ENCODE results near the gene ADK. TPM values are rescaled to one million over a fixed set of nuclear protein-coding genes. Genes with fewer than 3 reads are reported as not detected.

The ADK gene
- total and polyA plus RNA-seq, 2 of the 4 experiments (the other 2 are of a cell fraction), result 30.6 to 40.9 TPM

DNA sequence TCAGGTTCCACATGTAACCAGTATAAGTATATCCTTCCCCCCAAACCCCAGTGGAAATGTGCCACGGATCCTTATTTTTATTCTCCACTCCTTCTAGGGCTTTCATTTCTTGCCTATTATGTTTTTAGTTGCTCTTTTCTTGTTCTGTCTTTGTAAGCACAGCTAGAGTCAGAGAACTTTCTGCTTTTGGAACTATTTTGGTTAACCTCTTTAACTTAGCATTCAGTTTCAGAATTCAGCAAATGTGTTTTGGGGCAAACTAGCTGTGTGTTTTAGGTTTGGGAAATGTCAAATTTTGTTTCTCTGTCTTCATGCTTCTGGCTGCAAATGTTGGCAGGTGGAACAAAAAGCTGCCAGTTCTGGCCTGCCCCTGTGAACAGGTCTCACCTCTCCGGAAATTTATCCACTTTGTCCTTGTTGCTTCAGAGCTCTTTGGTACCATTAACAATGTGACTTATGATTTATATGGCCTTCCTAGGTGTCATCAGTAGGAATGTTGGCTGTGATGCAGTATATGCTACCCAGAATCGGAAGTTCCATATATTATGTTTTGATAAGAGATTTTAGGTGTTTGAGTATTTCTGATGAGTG is 156.1 kb downstream of the ADK start:
- Histone ChIP-seq H3K27ac (ENCODE audit: insufficient read depth, low read length) (no peak overlapping the region), H4K5ac (ENCODE audit: low read depth, low read length) (no peak overlapping the region), H3K23ac (ENCODE audit: low read depth, low read length) (no peak overlapping the region), H3K9me1 (ENCODE audit: insufficient read depth, low read length) (peaks cover 3% of the 10 kb centered on the region; the same call in 1 of the 2 replicates), H3K9ac (ENCODE audit: low read depth, low read length) (no peak overlapping the region), H3K79me1 (ENCODE audit: low read depth in 1 of 2, low read length in 2 of 2) (peaks cover 11 to 28% of the 10 kb centered on the region in 2 experiments; a peak in 3 of 4 replicates), H4K20me1 (ENCODE audit: insufficient read depth, low read length) (no peaks in the 10 kb centered on the region), H4K91ac (ENCODE audit: insufficient read depth, low read depth, low read length) (no peak overlapping the region), H3K9me3 (ENCODE audit: control insufficient read depth, insufficient read depth, low read length) (no peaks in the 10 kb centered on the region), H3K4me2 (ENCODE audit: low read depth, low read length) (no peak overlapping the region), H3K14ac (replicated peaks; ENCODE audit: low read depth, low read length) (no peak overlapping the region), H2AFZ (replicated peaks; ENCODE audit: low read length, poor library complexity) (no peak overlapping the region), H2AK5ac (ENCODE audit: low read depth, low read length) (no peak overlapping the region), H2BK15ac (ENCODE audit: low read depth, low read length) (no peak overlapping the region), H3K36me3 (ENCODE audit: control insufficient read depth, insufficient read depth, low read length) (no peaks in the 10 kb centered on the region), H3K4me3 (ENCODE audit: insufficient read depth, low read depth, low read length) (no peak overlapping the region), H2AK9ac (replicated peaks; ENCODE audit: low read depth, low read length, poor library complexity) (no peak overlapping the region), H2BK20ac (ENCODE audit: low read depth, low read length) (no peak overlapping the region), H3K18ac (ENCODE audit: low read depth, low read length) (no peak overlapping the region), H4K8ac (ENCODE audit: low read depth in 2 of 2, low read length in 2 of 2) (no peak overlapping the region; a peak in 1 of 4 replicates), H3K56ac (ENCODE audit: extremely low read depth, insufficient read depth, low read length) (no peak overlapping the region), H3K4ac (ENCODE audit: low read depth, low read length) (no peak overlapping the region), H2BK120ac (ENCODE audit: low read depth, low read length) (no peak overlapping the region), H3K27me3 (ENCODE audit: control insufficient read depth, insufficient read depth, low read length) (no peaks in the 10 kb centered on the region), H3K4me1 (ENCODE audit: control insufficient read depth, insufficient read depth, low read length) (no peaks in the 10 kb centered on the region; the same call in none of the 2 replicates), H2BK5ac (ENCODE audit: low read depth, low read length, poor library complexity, severe bottlenecking) (no peak overlapping the region)
- BruUV-seq (replicated peaks), result no TSS peak
- intact Hi-C loops (cut with micrococcal nuclease) (no loop called here), in situ Hi-C loops (cut with MboI; ENCODE audit: low sequenced_read_pairs) (no loop called here), dilution Hi-C loops (cut with HindIII; ENCODE audit: low sequenced_read_pairs, unreplicated experiment) (no loop called here)
- POLR2A ChIA-PET (ENCODE audit: unreplicated experiment), result no interaction called here
- no peak for DNase-seq
- ATAC-seq (ENCODE audit: low read depth), result no peak
- CTCF ChIA-PET, result interaction anchor here (0.6 kb wide), 1 partner anchor 31 kb away, joined by 3 read pairs; no protein-coding TSS in a partner anchor
- no peak for TF ChIP-seq MAFK (IDR thresholded peaks at IDR 0.05; ENCODE audit: low read depth, low read length)
- TF ChIP-seq NFE2L2 (IDR thresholded peaks at IDR 0.05; ENCODE audit: low read depth, low read length), result no peak
- TF ChIP-seq, protein P1, sequence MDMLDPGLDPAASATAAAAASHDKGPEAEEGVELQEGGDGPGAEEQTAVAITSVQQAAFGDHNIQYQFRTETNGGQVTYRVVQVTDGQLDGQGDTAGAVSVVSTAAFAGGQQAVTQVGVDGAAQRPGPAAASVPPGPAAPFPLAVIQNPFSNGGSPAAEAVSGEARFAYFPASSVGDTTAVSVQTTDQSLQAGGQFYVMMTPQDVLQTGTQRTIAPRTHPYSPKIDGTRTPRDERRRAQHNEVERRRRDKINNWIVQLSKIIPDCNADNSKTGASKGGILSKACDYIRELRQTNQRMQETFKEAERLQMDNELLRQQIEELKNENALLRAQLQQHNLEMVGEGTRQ (IDR thresholded peaks at IDR 0.05; ENCODE audit: low read depth, low read length), result no peak
- no peak for TF ChIP-seq RAD21 (IDR thresholded peaks at IDR 0.05; ENCODE audit: low read length)
- no peak for TF ChIP-seq BHLHE40 (IDR thresholded peaks at IDR 0.05; ENCODE audit: low read depth, low read length)
- TF ChIP-seq, protein P2, sequence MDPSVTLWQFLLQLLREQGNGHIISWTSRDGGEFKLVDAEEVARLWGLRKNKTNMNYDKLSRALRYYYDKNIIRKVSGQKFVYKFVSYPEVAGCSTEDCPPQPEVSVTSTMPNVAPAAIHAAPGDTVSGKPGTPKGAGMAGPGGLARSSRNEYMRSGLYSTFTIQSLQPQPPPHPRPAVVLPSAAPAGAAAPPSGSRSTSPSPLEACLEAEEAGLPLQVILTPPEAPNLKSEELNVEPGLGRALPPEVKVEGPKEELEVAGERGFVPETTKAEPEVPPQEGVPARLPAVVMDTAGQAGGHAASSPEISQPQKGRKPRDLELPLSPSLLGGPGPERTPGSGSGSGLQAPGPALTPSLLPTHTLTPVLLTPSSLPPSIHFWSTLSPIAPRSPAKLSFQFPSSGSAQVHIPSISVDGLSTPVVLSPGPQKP (IDR thresholded peaks at IDR 0.05; ENCODE audit: borderline replicate concordance, low read depth, low read length), result no peak
- no CpG with 5 or more reads among the region's 3 CpGs for whole genome bisulfite sequencing, 2 experiments (ENCODE audit: extremely low coverage in 2 of 2, insufficient read length in 1 of 2)

All from IMR-90 (cell line).